Measurements from ENCODE around the gene EHD3.

EHD3 gene

GRCh38 chr2:31236433-31237205 lies 2.7 kb downstream of the EHD3 start:
- no peak for DNase-seq
- no peak for TF ChIP-seq POLR2A (IDR thresholded peaks at IDR 0.05; ENCODE audit: low read length)
- TF ChIP-seq GATA1 (IDR thresholded peaks at IDR 0.05; ENCODE audit: low read depth, low read length), result no peak

GRCh38 chr2:31237348-31238017 lies 3.5 kb downstream of the EHD3 start:
- DNase-seq, result no peak
- no peak for TF ChIP-seq POLR2A (IDR thresholded peaks at IDR 0.05; ENCODE audit: low read length)
- TF ChIP-seq GATA1 (IDR thresholded peaks at IDR 0.05; ENCODE audit: low read depth, low read length), result no peak

- no peak for DNase-seq
These were observed 4.4 kb downstream of the EHD3 start for GRCh38 chr2:31238126-31238905.

GRCh38 chr2:31238906-31239592 lies 5.1 kb downstream of the EHD3 start:
- DNase-seq, result no peak
- TF ChIP-seq POLR2A (IDR thresholded peaks at IDR 0.05; ENCODE audit: low read length) (no peak), GATA1 (IDR thresholded peaks at IDR 0.05; ENCODE audit: low read depth, low read length) (no peak)

More at GRCh38 chr2:31238126-31238905, 4.4 kb downstream of the EHD3 start:
- TF ChIP-seq POLR2A (IDR thresholded peaks at IDR 0.05; ENCODE audit: low read length) (no peak), GATA1 (IDR thresholded peaks at IDR 0.05; ENCODE audit: low read depth, low read length) (no peak)

GRCh38 chr2:31239593-31240177 lies 5.7 kb downstream of the EHD3 start:
- TF ChIP-seq POLR2A (IDR thresholded peaks at IDR 0.05; ENCODE audit: low read length), result no peak
- TF ChIP-seq GATA1 (IDR thresholded peaks at IDR 0.05; ENCODE audit: low read depth, low read length), result no peak
- no peak for DNase-seq

- TF ChIP-seq GATA1 (IDR thresholded peaks at IDR 0.05; ENCODE audit: low read depth, low read length) (no peak), POLR2A (IDR thresholded peaks at IDR 0.05; ENCODE audit: low read length) (no peak)
- no peak for DNase-seq
These were observed 6.7 kb downstream of the EHD3 start for GRCh38 chr2:31240381-31241365.

GRCh38 chr2:31241625-31242270 lies 7.8 kb downstream of the EHD3 start:
- TF ChIP-seq GATA1 (IDR thresholded peaks at IDR 0.05; ENCODE audit: low read depth, low read length), result no peak
- TF ChIP-seq POLR2A (IDR thresholded peaks at IDR 0.05; ENCODE audit: low read length), result no peak
- no peak for DNase-seq

- no peak for TF ChIP-seq POLR2A (IDR thresholded peaks at IDR 0.05; ENCODE audit: low read length)
- no peak for TF ChIP-seq GATA1 (IDR thresholded peaks at IDR 0.05; ENCODE audit: low read depth, low read length)
- DNase-seq, result no peak
These were observed 9.1 kb downstream of the EHD3 start for GRCh38 chr2:31243053-31243452.

- TF ChIP-seq GATA1 (IDR thresholded peaks at IDR 0.05; ENCODE audit: low read depth, low read length) (no peak), POLR2A (IDR thresholded peaks at IDR 0.05; ENCODE audit: low read length) (no peak)
- no peak for DNase-seq
These were observed 10.1 kb downstream of the EHD3 start for GRCh38 chr2:31244101-31244500.

- DNase-seq, result no peak
- no peak for TF ChIP-seq POLR2A (IDR thresholded peaks at IDR 0.05; ENCODE audit: low read length)
- TF ChIP-seq GATA1 (IDR thresholded peaks at IDR 0.05; ENCODE audit: low read depth, low read length), result no peak
These were observed 12.4 kb downstream of the EHD3 start for GRCh38 chr2:31246184-31246852.

- no peak for DNase-seq
- TF ChIP-seq POLR2A (IDR thresholded peaks at IDR 0.05; ENCODE audit: low read length) (no peak), GATA1 (IDR thresholded peaks at IDR 0.05; ENCODE audit: low read depth, low read length) (no peak)
These were observed 13.8 kb downstream of the EHD3 start for GRCh38 chr2:31247711-31248110.
